ENCODE measurements around the gene NOP14. TPM values are rescaled to one million over a fixed set of nuclear protein-coding genes. Genes with fewer than 3 reads are reported as not detected.

Gene NOP14
- total RNA-seq, 1 donor from 2014 or later, result 56.3 TPM

- ATAC-seq (ENCODE audit: low read depth) (no peak), DNase-seq (no peak)
- Mint-ChIP-seq H3K4me1 (peaks cover 36% of the 10 kb centered on the region), H3K27me3 (no peaks in the 10 kb centered on the region), H3K4me3 (no peak overlapping the region), H3K9me3 (peaks cover 2% of the 10 kb centered on the region), H3K27ac (peak overlapping the region; percentile 35), H3K36me3 (ENCODE audit: low read depth) (peaks cover 88% of the 10 kb centered on the region)
- TF ChIP-seq CTCF (IDR thresholded peaks at IDR 0.05), result no peak
- intact Hi-C loops (cut with micrococcal nuclease), result loop anchor here (5.0 kb wide), 1 partner anchor 157 kb away; the partner anchor contains the start of gene TNIP2
- ChIA-PET POLR2A (interaction anchor here (0.8 to 1.5 kb wide), 3 partner anchors 17 to 49 kb away, joined by 3 to 6 read pairs (median 4); partner anchors contain the start of genes GRK4 and NOP14), CTCF (no interaction called here)
Observed at GRCh38 chr4:2914256-2915126, 48.7 kb downstream of the NOP14 start.

GRCh38 chr4:2913168-2913567, 50.0 kb downstream of the NOP14 start:
- no peak overlapping the region for H3K4me3 Mint-ChIP-seq

GRCh38 chr4:2911868-2912267, 51.3 kb downstream of the NOP14 start:
- intact Hi-C loops (cut with micrococcal nuclease), result no loop called here
- no peak for ATAC-seq (ENCODE audit: low read depth)
- Mint-ChIP-seq H3K27ac (no peak overlapping the region), H3K4me1 (peaks cover 11% of the 10 kb centered on the region), H3K9me3 (peaks cover 2% of the 10 kb centered on the region), H3K4me3 (no peak overlapping the region), H3K27me3 (no peaks in the 10 kb centered on the region), H3K36me3 (ENCODE audit: low read depth) (peaks cover 88% of the 10 kb centered on the region)
- TF ChIP-seq CTCF (IDR thresholded peaks at IDR 0.05), result no peak
- POLR2A ChIA-PET, result interaction anchor here (0.6 to 0.9 kb wide), 3 partner anchors 9 to 153 kb away, joined by 3 read pairs; no protein-coding TSS in a partner anchor
- CTCF ChIA-PET, result interaction anchor here (0.6 kb wide), 1 partner anchor 60 kb away, joined by 4 read pairs; no protein-coding TSS in a partner anchor
- no peak for DNase-seq

More at GRCh38 chr4:2913168-2913567, 50.0 kb downstream of the NOP14 start:
- Mint-ChIP-seq H3K27me3 (no peaks in the 10 kb centered on the region), H3K9me3 (peaks cover 2% of the 10 kb centered on the region), H3K27ac (no peak overlapping the region), H3K4me1 (peaks cover 24% of the 10 kb centered on the region), H3K36me3 (ENCODE audit: low read depth) (peaks cover 89% of the 10 kb centered on the region)
- intact Hi-C loops (cut with micrococcal nuclease), result no loop called here
- ATAC-seq (ENCODE audit: low read depth) (no peak), DNase-seq (no peak)
- POLR2A ChIA-PET, result no interaction called here
- TF ChIP-seq CTCF (IDR thresholded peaks at IDR 0.05), result no peak
- CTCF ChIA-PET, result no interaction called here

- Mint-ChIP-seq H3K36me3 (ENCODE audit: low read depth) (peaks cover 90% of the 10 kb centered on the region), H3K9me3 (no peaks in the 10 kb centered on the region), H3K27ac (peak overlapping the region; percentile 31), H3K4me1 (peaks cover 11% of the 10 kb centered on the region), H3K27me3 (no peaks in the 10 kb centered on the region), H3K4me3 (no peak overlapping the region)
- intact Hi-C loops (cut with micrococcal nuclease), result no loop called here
- ATAC-seq (ENCODE audit: low read depth), result peak; percentile 42
- DNase-seq, result no peak
- no peak for TF ChIP-seq CTCF (IDR thresholded peaks at IDR 0.05)
- ChIA-PET CTCF (interaction anchor here (0.8 to 1.0 kb wide), 2 partner anchors 12 to 39 kb away, joined by 3 read pairs; no protein-coding TSS in a partner anchor), POLR2A (no interaction called here)
Observed at GRCh38 chr4:2910409-2910808, 52.8 kb downstream of the NOP14 start.

GRCh38 chr4:2909583-2909982, 53.6 kb downstream of the NOP14 start:
- intact Hi-C loops (cut with micrococcal nuclease), result loop anchor here (5.0 kb wide), 1 partner anchor 47 kb away; no protein-coding TSS in a partner anchor
- H3K36me3 Mint-ChIP-seq (ENCODE audit: low read depth), result peaks cover 89% of the 10 kb centered on the region
- TF ChIP-seq CTCF (IDR thresholded peaks at IDR 0.05), result no peak
- no peak overlapping the region for H3K27ac Mint-ChIP-seq
- H3K4me1 Mint-ChIP-seq, result peaks cover 11% of the 10 kb centered on the region
- H3K4me3 Mint-ChIP-seq, result no peak overlapping the region
- DNase-seq (no peak), ATAC-seq (ENCODE audit: low read depth) (no peak)
- ChIA-PET POLR2A (no interaction called here), CTCF (interaction anchor here (0.8 kb wide), 1 partner anchor 26 kb away, joined by 3 read pairs; no protein-coding TSS in a partner anchor)
- H3K9me3 Mint-ChIP-seq, result no peaks in the 10 kb centered on the region
- no peaks in the 10 kb centered on the region for H3K27me3 Mint-ChIP-seq
